Measurements from ENCODE around the gene KIAA1755. TPM values are rescaled to one million over a fixed set of nuclear protein-coding genes. Genes with fewer than 3 reads are reported as not detected.

Gene KIAA1755
- total RNA-seq, 1 donor from 2014 or later = not detected

GRCh38 chr20:38239441-38239840 is 21.1 kb downstream of the KIAA1755 start:
- intact Hi-C loops (cut with micrococcal nuclease) = no loop called here

GRCh38 chr20:38238829-38239228 is 21.7 kb downstream of the KIAA1755 start:
- intact Hi-C loops (cut with micrococcal nuclease) = no loop called here

GRCh38 chr20:38237381-38237780 is 23.2 kb downstream of the KIAA1755 start:
- intact Hi-C loops (cut with micrococcal nuclease) = no loop called here

GRCh38 chr20:38231531-38232121 is 28.9 kb downstream of the KIAA1755 start:
- intact Hi-C loops (cut with micrococcal nuclease) = no loop called here

- intact Hi-C loops (cut with micrococcal nuclease) = no loop called here
Observed at GRCh38 chr20:38230957-38231526, 29.5 kb downstream of the KIAA1755 start.

- intact Hi-C loops (cut with micrococcal nuclease) = no loop called here
Observed at GRCh38 chr20:38230253-38230551, 30.3 kb downstream of the KIAA1755 start.

GRCh38 chr20:38229376-38230252 is 30.9 kb downstream of the KIAA1755 start:
- intact Hi-C loops (cut with micrococcal nuclease) = loop anchor here (10.0 kb wide), 1 partner anchor 665 kb away; no protein-coding TSS in a partner anchor

GRCh38 chr20:38228436-38228835 is 32.1 kb downstream of the KIAA1755 start:
- intact Hi-C loops (cut with micrococcal nuclease) = loop anchor here (10.0 kb wide), 1 partner anchor 664 kb away; no protein-coding TSS in a partner anchor

- intact Hi-C loops (cut with micrococcal nuclease) = loop anchor here (10.0 kb wide), 1 partner anchor 663 kb away; no protein-coding TSS in a partner anchor
Observed at GRCh38 chr20:38227420-38228360, 32.8 kb downstream of the KIAA1755 start.

- intact Hi-C loops (cut with micrococcal nuclease) = loop anchor here (10.0 kb wide), 1 partner anchor 662 kb away; no protein-coding TSS in a partner anchor
Observed at GRCh38 chr20:38226553-38226952, 34.0 kb downstream of the KIAA1755 start.

- intact Hi-C loops (cut with micrococcal nuclease) = loop anchor here (10.0 kb wide), 1 partner anchor 661 kb away; no protein-coding TSS in a partner anchor
Observed at GRCh38 chr20:38225900-38226263, 34.7 kb downstream of the KIAA1755 start.

GRCh38 chr20:38225240-38225899 is 35.2 kb downstream of the KIAA1755 start:
- intact Hi-C loops (cut with micrococcal nuclease) = loop anchor here (10.0 kb wide), 1 partner anchor 661 kb away; no protein-coding TSS in a partner anchor

- intact Hi-C loops (cut with micrococcal nuclease) = loop anchor here (5.0 to 10.0 kb wide), 2 partner anchors 152 to 660 kb away; no protein-coding TSS in a partner anchor
Observed at GRCh38 chr20:38224531-38224930, 36.0 kb downstream of the KIAA1755 start.

- intact Hi-C loops (cut with micrococcal nuclease) = loop anchor here (5.0 to 10.0 kb wide), 2 partner anchors 151 to 659 kb away; no protein-coding TSS in a partner anchor
Observed at GRCh38 chr20:38223743-38224100, 36.8 kb downstream of the KIAA1755 start.

- intact Hi-C loops (cut with micrococcal nuclease) = loop anchor here (5.0 to 10.0 kb wide), 2 partner anchors 151 to 658 kb away; no protein-coding TSS in a partner anchor
Observed at GRCh38 chr20:38222923-38223742, 37.4 kb downstream of the KIAA1755 start.

GRCh38 chr20:38222231-38222922 is 38.2 kb downstream of the KIAA1755 start:
- intact Hi-C loops (cut with micrococcal nuclease) = loop anchor here (5.0 to 10.0 kb wide), 2 partner anchors 150 to 658 kb away; no protein-coding TSS in a partner anchor

- intact Hi-C loops (cut with micrococcal nuclease) = loop anchor here (1.0 to 10.0 kb wide), 3 partner anchors 149 to 656 kb away; no protein-coding TSS in a partner anchor
Observed at GRCh38 chr20:38221119-38221589, 39.4 kb downstream of the KIAA1755 start.

GRCh38 chr20:38220587-38221118 is 39.9 kb downstream of the KIAA1755 start:
- intact Hi-C loops (cut with micrococcal nuclease) = loop anchor here (1.0 to 10.0 kb wide), 3 partner anchors 148 to 656 kb away; no protein-coding TSS in a partner anchor
